GM12864 (cell line): ENCODE results near the gene IER5L.

ENCODE experiments used
- DNase-seq: peaks from one replicate; pipeline ENCODE4 v3.0.0-alpha.2; 2011; ENCODE audit warnings: low read depth
- H3K4me3 ChIP-seq: 2 replicates; pipeline ENCODE4 v1.5.1; 2011; ENCODE audit warnings: mild to moderate bottlenecking, low read depth, low read length, control low read depth
- TF ChIP-seq, protein P1 (sequence below): IDR thresholded peaks from 2 replicates; pipeline ENCODE4 v1.5.1; 2011; ENCODE audit warnings: low read depth, mild to moderate bottlenecking, moderate library complexity, low read length, control low read depth, inconsistent platforms; ENCODE audit errors: missing control alignments

Gene IER5L

GRCh38 chr9:129204840-129205239 lies 26.8 kb upstream of the IER5L start:
- no peak for DNase-seq
- no peak overlapping the region for H3K4me3 ChIP-seq
- TF ChIP-seq, protein P1, sequence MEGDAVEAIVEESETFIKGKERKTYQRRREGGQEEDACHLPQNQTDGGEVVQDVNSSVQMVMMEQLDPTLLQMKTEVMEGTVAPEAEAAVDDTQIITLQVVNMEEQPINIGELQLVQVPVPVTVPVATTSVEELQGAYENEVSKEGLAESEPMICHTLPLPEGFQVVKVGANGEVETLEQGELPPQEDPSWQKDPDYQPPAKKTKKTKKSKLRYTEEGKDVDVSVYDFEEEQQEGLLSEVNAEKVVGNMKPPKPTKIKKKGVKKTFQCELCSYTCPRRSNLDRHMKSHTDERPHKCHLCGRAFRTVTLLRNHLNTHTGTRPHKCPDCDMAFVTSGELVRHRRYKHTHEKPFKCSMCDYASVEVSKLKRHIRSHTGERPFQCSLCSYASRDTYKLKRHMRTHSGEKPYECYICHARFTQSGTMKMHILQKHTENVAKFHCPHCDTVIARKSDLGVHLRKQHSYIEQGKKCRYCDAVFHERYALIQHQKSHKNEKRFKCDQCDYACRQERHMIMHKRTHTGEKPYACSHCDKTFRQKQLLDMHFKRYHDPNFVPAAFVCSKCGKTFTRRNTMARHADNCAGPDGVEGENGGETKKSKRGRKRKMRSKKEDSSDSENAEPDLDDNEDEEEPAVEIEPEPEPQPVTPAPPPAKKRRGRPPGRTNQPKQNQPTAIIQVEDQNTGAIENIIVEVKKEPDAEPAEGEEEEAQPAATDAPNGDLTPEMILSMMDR, result no peak

DNA sequence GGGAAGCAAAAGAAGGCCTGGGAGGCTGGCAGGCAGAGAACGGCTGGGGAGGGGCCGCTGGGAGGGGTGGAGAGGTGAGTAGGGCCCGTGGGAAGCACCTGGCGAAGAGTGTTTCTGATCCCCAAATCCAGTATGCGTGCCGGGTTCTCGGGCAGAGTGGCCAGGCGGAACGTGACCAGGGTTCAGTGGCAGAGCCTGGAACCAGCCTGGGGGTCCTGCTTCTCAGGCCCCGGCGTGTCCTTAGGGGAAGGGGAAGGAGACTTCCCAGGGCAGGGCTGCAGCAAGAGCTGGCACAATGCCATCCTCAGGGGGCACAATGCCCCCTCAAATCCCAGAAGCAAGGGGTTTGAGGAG lies 25.5 kb upstream of the IER5L start:
- DNase-seq, result no peak
- no peak overlapping the region for H3K4me3 ChIP-seq
- TF ChIP-seq, protein P1, result no peak

DNA sequence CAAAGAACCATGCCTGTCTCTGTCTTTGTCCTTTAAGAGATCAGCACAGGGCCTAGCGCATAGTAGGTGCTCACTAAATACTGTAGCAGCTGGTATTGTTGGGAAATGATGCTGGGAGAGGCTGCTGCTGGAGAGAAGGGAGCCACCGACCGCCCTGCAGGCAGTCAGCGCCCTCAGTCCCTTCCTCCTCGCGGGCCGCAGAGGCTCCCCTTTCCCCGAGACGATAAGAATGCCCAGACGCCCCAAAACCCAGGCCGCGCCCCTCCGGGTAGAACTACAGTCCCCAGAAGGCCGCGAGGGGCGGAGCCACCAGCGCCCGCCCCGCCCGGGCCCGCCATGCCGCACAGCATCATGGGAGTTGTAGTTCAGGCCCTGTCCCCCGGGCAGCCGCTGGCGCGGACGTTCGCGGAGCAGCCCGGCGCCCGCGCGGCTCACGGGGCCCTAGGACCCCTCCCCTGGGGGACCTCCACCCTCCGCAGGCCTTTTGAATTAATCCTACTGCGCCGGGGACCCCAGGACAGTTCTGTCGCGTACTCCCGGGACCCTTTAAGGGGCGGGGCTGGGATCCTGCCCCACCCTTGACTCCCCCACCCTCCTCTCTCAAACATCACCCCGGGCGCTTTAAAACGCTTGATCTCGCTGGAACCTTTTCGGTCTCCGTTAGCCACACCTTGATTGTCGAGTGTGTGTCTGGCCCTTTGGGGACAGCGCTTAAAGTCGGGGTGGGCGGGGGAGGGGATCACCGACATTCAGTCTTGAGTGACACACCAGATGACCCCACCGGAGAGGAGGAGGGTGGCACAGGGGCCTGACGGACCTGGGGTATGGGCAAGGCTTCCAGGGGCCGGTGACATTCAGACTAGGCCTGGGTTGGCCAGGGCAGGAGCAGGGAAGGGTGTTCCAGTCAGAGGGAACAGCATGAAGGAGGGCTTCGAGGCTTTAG lies 24.8 kb upstream of the IER5L start:
- DNase-seq, result peak; percentile 24
- TF ChIP-seq, protein P1, result no peak
- peak overlapping the region; percentile 48 for H3K4me3 ChIP-seq

- TF ChIP-seq, protein P1, result no peak
- no peak overlapping the region for H3K4me3 ChIP-seq
- DNase-seq, result no peak
Measured at GRCh38 chr9:129201866-129202265, 23.8 kb upstream of the IER5L start.

DNA sequence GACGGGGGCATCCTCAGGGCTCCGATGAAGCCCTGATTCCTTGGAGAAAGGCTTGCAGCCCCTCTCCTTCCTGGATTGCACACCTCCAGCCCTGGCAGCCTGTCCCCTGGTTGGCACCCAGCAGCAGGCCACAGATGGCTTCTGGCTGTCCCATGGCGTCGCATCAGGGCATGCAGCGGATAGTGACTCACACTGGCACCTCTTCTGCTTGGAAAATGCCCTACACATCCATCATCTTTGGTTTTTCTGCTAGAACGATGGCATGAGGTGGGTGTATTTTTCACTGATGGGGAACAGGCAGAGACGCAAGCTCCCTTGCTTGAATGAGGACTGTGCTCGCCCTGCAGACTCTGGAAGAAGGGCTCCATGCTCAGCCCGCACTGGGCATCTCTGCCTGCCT lies 23.2 kb upstream of the IER5L start:
- H3K4me3 ChIP-seq, result no peak overlapping the region
- TF ChIP-seq, protein P1, result no peak
- DNase-seq, result no peak

- no peak for DNase-seq
- TF ChIP-seq, protein P1, result no peak
- no peak overlapping the region for H3K4me3 ChIP-seq
Measured at GRCh38 chr9:129200255-129200654, 22.2 kb upstream of the IER5L start.

DNA sequence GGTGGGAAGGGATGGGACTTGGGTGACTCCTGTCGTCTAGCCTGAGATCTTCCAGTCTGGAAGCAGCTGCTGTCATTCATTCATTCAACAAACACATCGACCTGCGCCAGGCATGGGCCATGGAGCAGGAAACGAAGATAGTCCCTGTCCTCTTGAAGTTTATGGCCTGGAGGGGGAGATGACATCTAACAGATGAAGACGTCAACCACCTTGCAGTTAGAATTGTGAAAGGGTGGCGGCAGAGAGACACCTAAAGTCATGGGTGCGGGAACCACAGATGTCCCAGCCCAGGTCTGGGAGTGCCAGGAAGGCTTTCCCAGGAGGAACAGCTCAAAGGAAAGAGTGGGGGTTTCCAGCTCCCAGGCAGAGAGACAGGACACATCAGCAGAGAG lies 21.0 kb upstream of the IER5L start:
- TF ChIP-seq, protein P1, result no peak
- DNase-seq, result no peak
- no peak overlapping the region for H3K4me3 ChIP-seq
